Activated naive CD8-positive, alpha-beta T cell (primary cell): ENCODE results near the gene CAMSAP1.

Experiments
- H3K27ac Mint-ChIP-seq: one replicate; pipeline ENCODE4 v1.8.0; 2021; ENCODE audit warnings: mixed read lengths
- H3K27me3 Mint-ChIP-seq: one replicate; pipeline ENCODE4 v1.8.0; 2021; ENCODE audit warnings: mixed read lengths
- H3K36me3 Mint-ChIP-seq: one replicate; pipeline ENCODE4 v1.8.0; 2021; ENCODE audit warnings: mixed read lengths
- H3K4me1 Mint-ChIP-seq: one replicate; pipeline ENCODE4 v1.8.0; 2021; ENCODE audit warnings: low read depth, mixed read lengths
- H3K4me3 Mint-ChIP-seq: one replicate; pipeline ENCODE4 v1.8.0; 2021; ENCODE audit warnings: mild to moderate bottlenecking, mixed read lengths
- H3K9me3 Mint-ChIP-seq: one replicate; pipeline ENCODE4 v1.8.0; 2021; ENCODE audit warnings: low read depth, mixed read lengths

The CAMSAP1 gene

DNA sequence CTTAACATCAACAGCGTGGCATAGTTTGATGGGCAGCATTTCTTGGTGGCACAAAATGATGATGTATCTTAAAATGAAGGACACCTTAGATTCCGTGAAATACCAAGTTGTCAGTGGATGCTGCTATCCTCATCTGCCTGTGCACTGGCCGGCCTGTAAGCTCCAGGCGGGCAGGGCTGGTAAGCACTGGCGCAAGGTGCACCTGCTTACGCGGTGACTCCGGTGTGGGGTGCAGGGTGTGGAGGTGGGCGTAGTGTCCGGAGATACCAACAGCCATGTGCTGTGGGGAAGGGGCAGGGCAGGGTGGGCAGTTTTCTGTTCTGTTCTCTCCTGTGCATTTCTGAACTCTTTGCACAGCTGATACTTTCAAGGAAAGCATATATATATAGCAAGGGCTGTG, 103.9 kb downstream of the CAMSAP1 start:
- Mint-ChIP-seq H3K36me3 (no peaks in the 10 kb centered on the region), H3K4me3 (no peak overlapping the region), H3K4me1 (peaks cover 5% of the 10 kb centered on the region), H3K9me3 (no peaks in the 10 kb centered on the region), H3K27me3 (no peaks in the 10 kb centered on the region), H3K27ac (no peak overlapping the region)

GRCh38 chr9:135802876-135803419, 104.4 kb downstream of the CAMSAP1 start:
- H3K4me1 Mint-ChIP-seq: peaks cover 5% of the 10 kb centered on the region
- no peaks in the 10 kb centered on the region for H3K27me3 Mint-ChIP-seq
- no peak overlapping the region for H3K4me3 Mint-ChIP-seq
- no peaks in the 10 kb centered on the region for H3K9me3 Mint-ChIP-seq
- H3K27ac Mint-ChIP-seq: no peak overlapping the region
- no peaks in the 10 kb centered on the region for H3K36me3 Mint-ChIP-seq

DNA sequence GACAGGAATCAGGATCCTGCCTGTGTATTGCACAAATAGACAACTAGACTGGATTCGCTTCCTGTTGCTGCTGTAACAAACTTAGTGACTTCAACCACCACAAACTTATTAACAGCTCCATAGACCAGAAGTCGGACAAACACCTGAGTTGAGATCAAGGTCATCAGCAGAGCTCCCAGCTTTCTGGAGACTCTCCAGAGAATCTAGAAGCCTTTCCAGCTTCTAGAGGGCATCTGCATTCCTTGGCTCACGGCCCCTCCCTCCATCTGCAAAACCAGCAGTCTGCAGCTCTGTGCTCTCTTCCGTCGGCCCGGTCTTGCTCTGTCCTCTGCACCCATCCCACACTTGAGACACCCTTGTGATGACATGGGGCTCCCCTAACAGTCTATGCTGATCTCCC, 106.3 kb downstream of the CAMSAP1 start:
- Mint-ChIP-seq H3K27ac (no peak overlapping the region), H3K27me3 (no peaks in the 10 kb centered on the region), H3K9me3 (no peaks in the 10 kb centered on the region), H3K36me3 (no peaks in the 10 kb centered on the region), H3K4me3 (no peak overlapping the region), H3K4me1 (peaks cover 5% of the 10 kb centered on the region)

GRCh38 chr9:135799261-135799660, 108.1 kb downstream of the CAMSAP1 start:
- Mint-ChIP-seq H3K4me1 (no peaks in the 10 kb centered on the region), H3K4me3 (no peak overlapping the region), H3K9me3 (no peaks in the 10 kb centered on the region), H3K27ac (no peak overlapping the region), H3K27me3 (no peaks in the 10 kb centered on the region), H3K36me3 (no peaks in the 10 kb centered on the region)

- Mint-ChIP-seq H3K27ac (no peak overlapping the region), H3K9me3 (no peaks in the 10 kb centered on the region), H3K4me3 (no peak overlapping the region), H3K36me3 (no peaks in the 10 kb centered on the region), H3K4me1 (no peaks in the 10 kb centered on the region), H3K27me3 (no peaks in the 10 kb centered on the region)
Observed at GRCh38 chr9:135798263-135798585, 109.1 kb downstream of the CAMSAP1 start.

DNA sequence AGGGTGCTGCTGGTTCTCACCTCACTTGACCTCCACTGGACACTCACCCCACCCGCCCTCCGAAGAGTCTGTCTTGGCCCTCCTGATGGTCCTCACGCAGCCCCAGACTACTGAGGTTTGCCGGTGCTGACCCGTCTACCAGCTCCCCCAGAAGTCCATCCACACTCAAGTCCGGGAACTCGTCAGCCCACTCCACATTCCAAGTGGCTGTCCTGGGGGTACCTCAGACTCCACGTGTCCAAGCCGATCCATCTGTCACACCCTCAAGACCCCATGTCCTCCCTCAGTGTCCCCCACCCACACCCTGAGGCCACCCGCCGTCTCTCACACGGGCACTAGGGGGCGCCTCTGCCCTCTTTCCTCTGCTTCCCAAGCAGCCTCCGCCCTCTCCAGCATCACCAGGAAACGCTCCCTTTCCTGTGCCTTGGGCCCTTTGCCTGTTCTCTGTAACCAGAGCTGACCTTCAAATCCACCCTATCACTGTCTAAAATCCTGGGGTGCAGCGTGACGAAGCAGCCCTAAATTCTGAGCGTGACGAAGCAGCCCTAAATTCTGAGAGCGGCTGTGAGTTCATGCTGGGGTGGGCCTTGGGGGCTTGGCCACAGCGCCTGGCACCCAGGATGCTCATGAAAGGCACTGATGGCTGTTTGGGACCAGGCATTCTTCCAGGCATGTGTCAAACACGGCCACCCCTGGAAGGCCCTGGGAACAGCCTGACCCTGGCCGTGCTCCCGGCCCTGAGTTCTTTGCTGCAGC, 109.7 kb downstream of the CAMSAP1 start:
- no peaks in the 10 kb centered on the region for H3K27me3 Mint-ChIP-seq
- no peak overlapping the region for H3K4me3 Mint-ChIP-seq
- no peaks in the 10 kb centered on the region for H3K36me3 Mint-ChIP-seq
- no peak overlapping the region for H3K27ac Mint-ChIP-seq
- no peaks in the 10 kb centered on the region for H3K9me3 Mint-ChIP-seq
- no peaks in the 10 kb centered on the region for H3K4me1 Mint-ChIP-seq

DNA sequence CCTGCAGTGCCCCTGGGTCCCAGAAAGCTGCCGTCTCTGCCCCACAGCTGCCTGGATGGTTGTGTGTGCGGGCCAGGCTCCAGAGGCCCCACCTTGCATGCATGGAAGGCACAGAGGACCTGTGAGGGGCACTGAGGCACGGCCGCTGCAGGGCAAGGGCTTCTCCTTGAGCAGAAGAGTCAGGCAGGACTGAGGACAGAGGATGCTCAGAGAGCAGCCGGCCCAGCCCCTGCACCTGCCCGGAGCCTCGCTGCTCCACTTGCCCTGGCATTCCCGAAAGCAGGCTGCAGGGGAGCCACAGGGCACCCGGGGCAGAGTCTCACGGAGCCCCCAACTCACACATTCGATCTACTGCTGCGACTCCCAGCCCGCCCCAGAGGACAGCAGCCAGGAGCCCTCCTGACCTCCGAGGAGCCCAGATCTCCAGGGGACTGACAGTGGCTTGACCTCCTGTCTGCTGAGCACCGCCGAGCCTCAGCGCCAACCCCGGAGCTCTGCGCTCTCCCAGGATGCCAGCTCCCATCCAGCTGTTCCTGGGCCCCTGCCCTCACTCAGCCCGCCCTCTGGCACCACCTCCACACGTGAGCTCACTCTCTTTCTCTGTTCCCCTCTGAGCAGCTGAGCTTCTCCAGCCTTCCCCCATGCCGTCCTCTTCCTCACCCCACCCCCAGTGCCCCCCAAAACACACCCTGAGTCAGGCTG, 110.4 kb downstream of the CAMSAP1 start:
- Mint-ChIP-seq H3K4me3 (no peak overlapping the region), H3K4me1 (no peaks in the 10 kb centered on the region), H3K36me3 (no peaks in the 10 kb centered on the region), H3K27me3 (no peaks in the 10 kb centered on the region), H3K27ac (no peak overlapping the region), H3K9me3 (no peaks in the 10 kb centered on the region)

DNA sequence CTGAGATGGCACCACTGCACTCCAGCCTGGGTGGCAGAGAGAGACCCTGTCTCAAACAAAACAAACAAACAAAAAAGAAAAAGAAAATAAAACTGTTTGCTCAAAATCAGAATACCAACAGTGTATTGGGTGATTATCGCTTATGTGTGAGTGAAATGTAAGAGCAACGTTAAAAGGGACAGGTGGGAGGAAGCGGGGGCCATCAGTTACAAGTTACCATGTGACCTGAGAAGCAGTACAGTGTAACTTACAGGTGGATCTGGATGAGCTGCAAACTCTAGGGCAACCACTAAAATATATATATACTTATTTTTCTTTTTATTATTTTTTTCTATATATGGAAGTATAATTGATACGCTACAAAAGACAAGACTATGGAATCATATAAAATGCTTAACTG, 112.0 kb downstream of the CAMSAP1 start:
- no peaks in the 10 kb centered on the region for H3K27me3 Mint-ChIP-seq
- no peaks in the 10 kb centered on the region for H3K36me3 Mint-ChIP-seq
- H3K4me3 Mint-ChIP-seq: no peak overlapping the region
- no peaks in the 10 kb centered on the region for H3K4me1 Mint-ChIP-seq
- no peaks in the 10 kb centered on the region for H3K9me3 Mint-ChIP-seq
- no peak overlapping the region for H3K27ac Mint-ChIP-seq

- H3K27me3 Mint-ChIP-seq: no peaks in the 10 kb centered on the region
- H3K36me3 Mint-ChIP-seq: no peaks in the 10 kb centered on the region
- H3K9me3 Mint-ChIP-seq: no peaks in the 10 kb centered on the region
- H3K4me3 Mint-ChIP-seq: no peak overlapping the region
- no peak overlapping the region for H3K27ac Mint-ChIP-seq
- no peaks in the 10 kb centered on the region for H3K4me1 Mint-ChIP-seq
Observed at GRCh38 chr9:135794361-135794885, 112.9 kb downstream of the CAMSAP1 start.

GRCh38 chr9:135794057-135794335, 113.3 kb downstream of the CAMSAP1 start:
- Mint-ChIP-seq H3K4me3 (no peak overlapping the region), H3K27me3 (no peaks in the 10 kb centered on the region)

DNA sequence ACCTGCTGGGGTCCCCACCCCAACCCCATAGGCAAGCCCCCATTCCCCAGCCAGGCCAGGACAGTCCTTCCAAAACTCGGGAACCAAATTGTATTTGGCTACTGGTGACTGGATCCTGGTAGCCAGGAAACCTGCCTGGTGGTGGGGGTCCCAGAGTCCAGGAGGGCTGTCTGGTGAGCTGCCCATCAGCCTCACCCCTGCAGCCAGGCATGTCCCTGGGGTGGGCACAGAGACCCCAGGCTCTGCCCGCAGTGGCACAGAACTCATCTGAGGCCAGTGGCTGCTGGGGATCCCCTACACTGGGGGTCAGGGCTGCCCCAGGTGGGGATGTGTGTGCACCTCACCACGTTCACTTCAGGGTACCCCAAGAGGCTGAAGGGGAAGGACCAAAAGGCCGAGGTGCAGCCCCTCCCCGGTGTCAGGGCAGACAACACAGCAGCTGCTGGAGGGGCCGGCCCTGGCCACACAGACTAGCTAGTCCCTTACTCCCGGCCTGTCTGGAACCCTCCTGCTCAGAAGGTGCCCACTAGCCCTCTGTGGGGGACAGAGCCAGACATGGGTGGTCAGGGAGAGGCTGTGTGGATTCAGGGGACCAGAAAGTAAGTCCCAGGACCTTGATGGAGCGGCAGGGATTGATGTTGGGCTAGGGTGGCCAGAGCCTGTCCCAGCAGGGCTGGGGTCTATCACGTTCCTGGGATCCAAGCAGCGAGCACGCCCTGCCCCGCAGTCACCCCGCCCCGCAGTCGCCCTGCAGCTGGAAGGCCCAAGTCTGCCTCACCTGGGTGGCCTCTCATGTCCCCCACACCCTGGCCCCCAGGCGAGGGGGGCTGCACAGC, 113.9 kb downstream of the CAMSAP1 start:
- Mint-ChIP-seq H3K4me3 (no peak overlapping the region), H3K27me3 (no peaks in the 10 kb centered on the region), H3K36me3 (no peaks in the 10 kb centered on the region), H3K27ac (no peak overlapping the region), H3K9me3 (no peaks in the 10 kb centered on the region), H3K4me1 (no peaks in the 10 kb centered on the region)

More at GRCh38 chr9:135794057-135794335, 113.3 kb downstream of the CAMSAP1 start:
- Mint-ChIP-seq H3K36me3 (no peaks in the 10 kb centered on the region), H3K9me3 (no peaks in the 10 kb centered on the region), H3K27ac (no peak overlapping the region), H3K4me1 (no peaks in the 10 kb centered on the region)

- Mint-ChIP-seq H3K9me3 (no peaks in the 10 kb centered on the region), H3K36me3 (no peaks in the 10 kb centered on the region), H3K27me3 (no peaks in the 10 kb centered on the region), H3K4me1 (no peaks in the 10 kb centered on the region), H3K27ac (no peak overlapping the region), H3K4me3 (no peak overlapping the region)
Observed at GRCh38 chr9:135792268-135793128, 114.8 kb downstream of the CAMSAP1 start.

GRCh38 chr9:135791431-135792267, 115.7 kb downstream of the CAMSAP1 start:
- Mint-ChIP-seq H3K9me3 (no peaks in the 10 kb centered on the region), H3K4me3 (no peak overlapping the region), H3K36me3 (no peaks in the 10 kb centered on the region), H3K27ac (no peak overlapping the region), H3K4me1 (no peaks in the 10 kb centered on the region), H3K27me3 (no peaks in the 10 kb centered on the region)

DNA sequence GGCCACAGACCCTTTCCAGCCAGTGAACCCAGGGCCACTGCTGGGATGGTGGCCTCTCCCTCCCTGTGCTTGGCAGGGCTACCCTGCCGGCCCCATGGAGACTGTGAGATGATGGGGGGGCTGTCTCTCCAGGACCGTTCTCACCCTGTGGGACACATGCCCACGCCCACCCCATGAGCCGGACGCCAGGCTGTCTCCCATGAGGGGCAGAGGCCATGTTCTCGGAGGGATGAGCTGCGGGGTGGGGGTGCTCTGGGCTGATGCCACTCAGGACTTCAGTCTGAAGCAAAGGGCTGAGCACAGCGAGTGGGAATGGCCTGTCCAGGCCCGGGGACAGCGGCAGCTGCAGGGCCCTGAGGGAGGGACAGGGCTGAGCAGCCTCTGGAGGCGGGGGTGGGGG, 116.5 kb downstream of the CAMSAP1 start:
- Mint-ChIP-seq H3K4me1 (no peaks in the 10 kb centered on the region), H3K36me3 (no peaks in the 10 kb centered on the region), H3K27me3 (no peaks in the 10 kb centered on the region), H3K9me3 (no peaks in the 10 kb centered on the region), H3K27ac (no peak overlapping the region), H3K4me3 (no peak overlapping the region)
